Measurements from ENCODE around the gene ABCD1.

DNA sequence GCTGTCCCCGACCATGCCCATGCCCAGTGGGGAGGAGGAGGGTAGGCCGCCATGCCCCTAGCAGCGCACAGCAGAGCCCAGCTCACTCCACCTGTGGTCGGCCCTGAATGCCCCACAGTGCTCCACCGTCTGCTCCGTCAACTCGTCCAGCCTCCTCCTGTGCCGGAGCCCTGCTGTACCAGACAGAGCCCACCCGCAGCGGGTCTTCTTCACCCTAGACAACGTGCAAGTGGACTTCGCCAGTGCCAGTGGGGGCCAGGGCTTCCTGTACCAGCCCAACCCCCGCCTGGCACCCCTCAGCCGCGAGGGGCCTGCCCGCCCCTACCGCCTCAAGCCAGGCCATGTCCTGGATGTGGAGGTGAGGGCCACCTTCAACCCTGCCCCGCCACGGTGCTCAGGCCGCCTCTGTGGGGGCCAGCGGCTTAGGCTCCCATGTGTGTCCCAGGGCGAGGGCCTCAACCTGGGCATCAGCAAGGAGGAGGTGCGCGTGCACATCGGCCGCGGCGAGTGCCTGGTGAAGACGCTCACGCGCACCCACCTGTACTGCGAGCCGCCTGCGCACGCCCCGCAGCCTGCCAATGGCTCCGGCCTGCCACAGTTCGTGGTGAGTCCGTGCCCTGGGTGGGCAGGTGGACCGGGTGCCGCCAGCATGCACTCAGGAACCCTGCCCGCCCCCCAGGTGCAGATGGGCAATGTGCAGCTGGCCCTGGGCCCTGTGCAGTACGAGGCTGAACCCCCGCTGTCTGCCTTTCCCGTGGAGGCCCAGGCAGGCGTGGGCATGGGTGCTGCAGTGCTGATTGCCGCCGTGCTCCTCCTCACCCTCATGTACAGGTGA is 49.3 kb downstream of the ABCD1 start:
- no peak for TF ChIP-seq POLR2A (IDR thresholded peaks at IDR 0.05)
- TF ChIP-seq, protein P1, sequence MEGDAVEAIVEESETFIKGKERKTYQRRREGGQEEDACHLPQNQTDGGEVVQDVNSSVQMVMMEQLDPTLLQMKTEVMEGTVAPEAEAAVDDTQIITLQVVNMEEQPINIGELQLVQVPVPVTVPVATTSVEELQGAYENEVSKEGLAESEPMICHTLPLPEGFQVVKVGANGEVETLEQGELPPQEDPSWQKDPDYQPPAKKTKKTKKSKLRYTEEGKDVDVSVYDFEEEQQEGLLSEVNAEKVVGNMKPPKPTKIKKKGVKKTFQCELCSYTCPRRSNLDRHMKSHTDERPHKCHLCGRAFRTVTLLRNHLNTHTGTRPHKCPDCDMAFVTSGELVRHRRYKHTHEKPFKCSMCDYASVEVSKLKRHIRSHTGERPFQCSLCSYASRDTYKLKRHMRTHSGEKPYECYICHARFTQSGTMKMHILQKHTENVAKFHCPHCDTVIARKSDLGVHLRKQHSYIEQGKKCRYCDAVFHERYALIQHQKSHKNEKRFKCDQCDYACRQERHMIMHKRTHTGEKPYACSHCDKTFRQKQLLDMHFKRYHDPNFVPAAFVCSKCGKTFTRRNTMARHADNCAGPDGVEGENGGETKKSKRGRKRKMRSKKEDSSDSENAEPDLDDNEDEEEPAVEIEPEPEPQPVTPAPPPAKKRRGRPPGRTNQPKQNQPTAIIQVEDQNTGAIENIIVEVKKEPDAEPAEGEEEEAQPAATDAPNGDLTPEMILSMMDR (IDR thresholded peaks at IDR 0.05) = no peak
